HG02759 (cell line): ENCODE data around the gene RPS19.
A peak's percentile ranks its signal among the peaks of the same experiment; 100 is the strongest.
"Not testable (repeated sequence)": the region's sequence is repeated elsewhere in the genome, so short reads cannot be mapped to it uniquely, and the experiment has no call there.

Source experiments
- ATAC-seq: cut with Tn5 transposase; IDR thresholded peaks from one replicate; pipeline ENCODE4 v1.9.1; 2021; ENCODE audit warnings: mild to moderate bottlenecking, moderate library complexity; ENCODE audit not compliant: unreplicated experiment

Gene RPS19

DNA sequence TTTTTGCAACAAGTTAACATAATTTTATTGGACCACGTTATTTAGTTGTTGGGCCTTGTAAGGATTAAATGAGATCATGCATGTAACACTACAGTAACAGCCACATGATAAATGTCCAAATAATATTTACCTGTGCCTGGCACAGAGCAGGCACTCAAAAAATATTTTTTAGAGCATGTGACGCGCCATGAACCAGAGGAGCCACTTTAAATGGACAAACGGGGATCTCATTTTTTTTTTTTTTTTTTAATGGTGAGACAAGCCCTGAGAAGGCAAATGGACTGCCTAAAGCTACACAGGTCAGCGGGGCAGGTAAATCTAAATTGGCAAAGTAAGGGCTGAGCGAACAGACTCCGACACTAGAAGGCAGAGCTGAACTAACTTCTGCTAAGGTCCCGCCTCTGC lies 840 bp upstream of the RPS19 start:
- ATAC-seq = no peak

DNA sequence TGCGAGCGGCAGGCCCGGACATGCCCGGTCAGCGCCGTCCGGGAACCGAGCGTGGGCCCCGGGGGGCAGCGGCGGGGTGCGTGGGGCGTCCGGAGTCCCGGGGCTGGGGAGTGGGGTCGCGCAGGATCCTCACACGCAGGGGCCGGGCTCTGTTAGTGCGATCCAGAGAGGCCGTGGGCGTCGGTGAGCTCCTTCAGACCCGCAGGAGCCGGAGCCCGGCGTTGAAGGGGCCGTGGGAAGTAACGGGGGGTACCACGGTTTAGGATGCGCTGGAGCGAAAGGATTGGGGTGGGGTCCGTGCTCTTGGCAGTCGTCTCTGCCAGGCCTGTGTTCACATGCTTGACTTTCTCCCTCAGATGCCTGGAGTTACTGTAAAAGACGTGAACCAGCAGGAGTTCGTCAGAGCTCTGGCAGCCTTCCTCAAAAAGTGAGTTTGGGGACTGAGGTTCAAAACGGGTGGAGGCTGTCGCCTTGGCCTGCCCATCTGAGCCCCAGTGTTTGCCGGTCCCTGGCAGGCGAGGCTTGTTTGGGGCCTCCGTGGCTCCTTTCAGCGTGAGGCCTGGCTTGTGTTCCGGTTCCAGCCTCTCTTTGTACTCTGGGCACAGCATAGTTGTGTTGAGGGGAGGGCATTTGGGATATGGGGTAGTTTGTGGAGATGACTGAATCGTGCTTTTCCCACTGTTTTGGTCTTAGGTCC lies 512 bp downstream of the RPS19 start:
- ATAC-seq = no peak

GRCh38 chr19:41861116-41861768 lies 1.2 kb downstream of the RPS19 start:
- no peak for ATAC-seq

GRCh38 chr19:41861846-41862245 lies 1.8 kb downstream of the RPS19 start:
- no peak for ATAC-seq

GRCh38 chr19:41862445-41862986 lies 2.5 kb downstream of the RPS19 start:
- ATAC-seq = no peak

DNA sequence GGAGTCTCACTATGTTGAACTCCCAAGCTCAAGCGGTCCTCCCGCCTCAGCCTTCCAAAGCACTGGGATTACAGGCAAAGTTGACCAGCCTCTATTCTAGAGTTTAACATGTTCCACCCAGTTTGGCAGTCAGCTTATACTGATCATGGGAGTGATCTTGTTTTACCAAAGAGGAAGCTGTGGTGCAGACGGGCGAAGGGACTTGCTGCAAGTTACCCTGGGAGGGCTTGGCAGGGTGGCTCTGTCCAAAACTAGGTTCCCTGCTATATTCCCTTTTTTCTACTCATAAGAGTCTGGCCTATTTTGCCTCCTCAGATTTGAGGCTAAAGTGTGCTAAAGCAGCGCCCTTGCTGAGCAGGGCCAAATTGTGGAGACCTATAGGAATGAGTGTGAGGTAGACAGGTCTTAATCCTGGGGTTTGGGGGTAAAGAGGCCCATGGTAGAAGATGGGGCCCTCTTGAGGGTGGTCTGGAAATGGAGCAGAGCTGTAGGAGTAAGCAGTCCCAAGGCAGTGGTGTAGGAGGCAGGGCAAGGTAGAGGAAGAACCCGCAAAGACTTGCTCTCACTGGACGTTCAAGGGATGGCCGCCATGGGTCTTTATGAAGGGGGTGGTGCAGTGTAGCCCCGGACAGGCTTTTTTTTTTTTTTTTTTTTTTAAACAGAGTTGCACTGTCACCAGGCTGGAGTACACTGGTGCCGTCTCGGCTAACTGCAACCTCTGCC lies 3.3 kb downstream of the RPS19 start:
- ATAC-seq = no peak

- no peak for ATAC-seq
These were observed 4.3 kb downstream of the RPS19 start for GRCh38 chr19:41864374-41864773.

GRCh38 chr19:41866284-41866683 lies 6.2 kb downstream of the RPS19 start:
- ATAC-seq = no peak

DNA sequence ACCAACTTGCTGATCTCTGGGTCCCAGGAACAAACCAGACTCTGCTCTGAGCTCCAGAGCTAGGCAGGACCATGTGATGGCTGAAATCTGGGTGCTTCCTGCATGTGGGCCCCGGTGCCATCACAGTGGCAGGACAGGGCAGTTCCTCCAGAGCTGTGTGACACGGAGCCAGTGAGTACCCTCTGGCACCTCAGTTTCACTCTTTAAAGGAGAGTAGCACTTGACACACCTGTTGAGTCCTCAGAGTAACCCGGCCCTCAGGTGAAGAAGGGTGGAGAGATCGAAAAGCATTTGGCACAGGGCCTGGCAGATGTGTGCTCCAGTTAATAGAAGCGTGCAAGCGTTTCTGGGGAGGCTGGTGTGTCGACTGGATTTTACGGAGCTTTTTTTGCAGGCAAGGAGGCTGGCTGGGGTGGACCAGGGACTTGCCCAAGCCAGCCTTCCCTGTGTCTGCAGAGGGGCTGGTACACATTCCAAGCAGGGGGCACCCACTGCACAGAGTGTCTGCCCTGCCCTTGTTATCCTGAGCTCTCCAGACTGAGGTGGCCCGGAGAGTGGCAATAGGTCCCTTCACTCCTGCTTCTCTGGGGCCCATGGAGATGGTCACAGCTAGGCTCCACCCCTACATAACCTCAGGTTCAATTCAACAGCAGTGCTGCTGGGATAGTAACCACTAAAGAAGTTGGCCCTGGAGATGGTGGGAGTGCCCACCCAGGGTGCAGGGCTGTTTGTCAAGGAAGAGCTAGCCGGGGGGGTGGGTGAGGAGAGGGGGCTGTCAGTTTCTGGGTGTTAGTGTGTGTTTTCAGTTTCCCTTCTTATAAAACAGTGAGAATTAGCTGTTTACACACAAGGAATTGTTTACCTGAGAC lies 8.3 kb downstream of the RPS19 start:
- no peak for ATAC-seq

GRCh38 chr19:41868989-41869300 lies 8.9 kb downstream of the RPS19 start:
- ATAC-seq = no peak

DNA sequence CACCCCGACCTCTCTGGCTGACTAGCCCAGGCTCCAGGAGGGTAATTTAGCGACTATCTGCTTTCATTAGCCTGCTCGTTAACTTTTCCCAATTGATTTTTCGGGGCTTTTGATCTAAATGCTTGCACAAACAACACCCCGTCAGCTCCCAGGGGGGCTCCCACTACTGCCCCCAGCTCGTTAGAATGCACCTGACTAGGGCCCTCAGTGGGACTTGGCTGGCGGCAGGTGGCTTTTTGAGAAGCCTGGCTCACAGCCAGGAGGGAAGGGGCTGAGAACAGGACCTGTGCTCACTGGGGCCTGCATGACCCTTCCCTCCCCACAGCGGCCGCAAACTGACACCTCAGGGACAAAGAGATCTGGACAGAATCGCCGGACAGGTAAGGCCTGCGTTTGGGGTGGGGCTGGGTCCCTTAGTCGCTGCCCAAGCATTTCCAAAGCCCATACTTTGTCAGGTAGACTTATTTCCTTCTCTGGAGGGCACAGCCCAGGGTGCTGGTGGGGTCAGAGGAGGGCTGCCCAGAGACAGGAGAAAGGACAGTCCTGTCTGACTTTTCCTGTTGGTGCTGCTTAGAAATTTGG lies 9.4 kb downstream of the RPS19 start:
- ATAC-seq = no peak

GRCh38 chr19:41870401-41870873 lies 10.4 kb downstream of the RPS19 start:
- ATAC-seq = no peak

GRCh38 chr19:41871573-41872383 lies 11.7 kb downstream of the RPS19 start:
- peak; percentile 53 for ATAC-seq

- no peak for ATAC-seq
These were observed 12.3 kb downstream of the RPS19 start for GRCh38 chr19:41872384-41872774.

GRCh38 chr19:41872775-41873647 lies 13.0 kb downstream of the RPS19 start:
- no peak for ATAC-seq

DNA sequence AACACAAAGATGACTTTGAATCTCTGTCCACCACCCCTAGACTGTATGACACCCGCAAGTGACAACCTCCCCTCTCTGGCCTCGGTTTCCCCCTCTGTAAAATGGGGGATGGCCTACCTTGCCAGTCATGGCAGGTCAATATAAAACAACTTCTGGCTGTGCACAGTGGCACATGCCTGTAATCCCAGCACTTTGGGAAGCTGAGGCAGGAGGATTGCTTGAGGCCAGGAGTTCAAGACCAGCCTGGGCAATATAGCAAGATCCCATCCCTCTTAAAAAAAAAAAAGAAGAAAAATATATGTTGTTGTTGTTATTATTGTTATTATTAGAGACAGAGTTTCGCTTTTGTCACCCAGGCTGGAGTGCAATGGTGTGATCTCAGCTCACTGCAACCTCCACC lies 15.9 kb downstream of the RPS19 start:
- ATAC-seq = not testable (repeated sequence)

- ATAC-seq = peak; percentile 73
These were observed 17.1 kb downstream of the RPS19 start, which contains the start of gene CD79A for GRCh38 chr19:41876847-41877832. Gene CD79A (plus strand): TSS chr19:41877279. CDS start chr19:41877305, 26 bp downstream.
